ENCODE results near the gene FBXO28.

DNA sequence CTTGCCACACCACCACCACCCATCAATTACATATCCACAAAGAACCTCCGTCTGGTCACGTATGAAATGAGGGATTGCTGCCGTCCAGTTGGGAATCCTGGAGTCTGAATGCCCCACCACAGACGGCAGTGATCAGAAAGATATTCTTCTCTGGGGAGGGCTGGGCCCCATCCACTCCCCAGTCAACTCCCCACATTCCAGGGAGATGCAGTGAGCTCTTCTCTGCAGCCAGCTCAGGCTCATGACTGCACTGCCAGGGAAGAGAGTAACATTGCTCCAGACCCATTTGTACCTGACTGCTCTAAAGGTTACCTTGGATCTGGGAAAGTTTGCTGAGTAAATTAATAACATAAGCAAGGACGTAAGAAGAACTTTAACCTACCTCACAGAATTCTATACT is 87.5 kb downstream of the FBXO28 start:
- TF ChIP-seq POLR2A (IDR thresholded peaks at IDR 0.05) (no peak), POLR2AphosphoS5 (IDR thresholded peaks at IDR 0.05) (no peak)

All from transverse colon (tissue), 3 donors.